ENCODE data around the gene SUGP1. TPM values are rescaled to one million over a fixed set of nuclear protein-coding genes. Genes with fewer than 3 reads are reported as not detected.

Gene SUGP1
- total and polyA plus RNA-seq, 2 donors from 2014 or later, result 34.7 to 53.1 TPM

- no peak for FAIRE-seq
- H3K4me3 ChIP-seq (ENCODE audit: low read length in 3 of 3), result no peak overlapping the region
- H3K36me3 ChIP-seq (ENCODE audit: control insufficient read depth in 2 of 3, insufficient read depth in 3 of 3, low read length in 3 of 3), result peaks cover 3 to 62% (median 41%) of the 10 kb centered on the region in 3 donors
- H3K27ac ChIP-seq (ENCODE audit: low read depth in 2 of 2, low read length in 2 of 2), result no peak overlapping the region
- no peaks in the 10 kb centered on the region for H3K9me3 ChIP-seq (ENCODE audit: control insufficient read depth in 2 of 3, insufficient read depth in 1 of 3, low read length in 3 of 3)
- no peak for TF ChIP-seq CTCF (IDR thresholded peaks at IDR 0.05; ENCODE audit: borderline replicate concordance, extremely low read depth, insufficient read depth)
- intact Hi-C loops (cut with DNase I), result no loop called here
- DNase-seq, result no peak
- H3K4me1 ChIP-seq (ENCODE audit: control insufficient read depth in 2 of 3, insufficient read depth in 2 of 3, low read depth in 1 of 3, low read length in 3 of 3), result no peaks in the 10 kb centered on the region
- H3K27me3 ChIP-seq (ENCODE audit: control insufficient read depth, insufficient read depth, low read length), result no peaks in the 10 kb centered on the region
- H3K9ac ChIP-seq (ENCODE audit: low read length in 3 of 3), result no peak overlapping the region
These were observed 25.7 kb upstream of the SUGP1 start for GRCh38 chr19:19345970-19346369.

GRCh38 chr19:19345232-19345631 is 24.9 kb upstream of the SUGP1 start:
- DNase-seq (no peak), FAIRE-seq (no peak)
- no peak overlapping the region for H3K27ac ChIP-seq (ENCODE audit: low read depth in 2 of 2, low read length in 2 of 2)
- no peak overlapping the region for H3K4me3 ChIP-seq (ENCODE audit: low read length in 3 of 3)
- no peak for TF ChIP-seq CTCF (IDR thresholded peaks at IDR 0.05; ENCODE audit: borderline replicate concordance, extremely low read depth, insufficient read depth)
- intact Hi-C loops (cut with DNase I), result no loop called here
- H3K27me3 ChIP-seq (ENCODE audit: control insufficient read depth, insufficient read depth, low read length), result no peaks in the 10 kb centered on the region
- H3K4me1 ChIP-seq (ENCODE audit: control insufficient read depth in 2 of 3, insufficient read depth in 2 of 3, low read depth in 1 of 3, low read length in 3 of 3), result no peaks in the 10 kb centered on the region
- H3K36me3 ChIP-seq (ENCODE audit: control insufficient read depth in 2 of 3, insufficient read depth in 3 of 3, low read length in 3 of 3), result peaks cover 3 to 62% (median 41%) of the 10 kb centered on the region in 3 donors
- no peaks in the 10 kb centered on the region for H3K9me3 ChIP-seq (ENCODE audit: control insufficient read depth in 2 of 3, insufficient read depth in 1 of 3, low read length in 3 of 3)
- H3K9ac ChIP-seq (ENCODE audit: low read length in 3 of 3), result no peak overlapping the region

- intact Hi-C loops (cut with DNase I), result no loop called here
- H3K27me3 ChIP-seq (ENCODE audit: control insufficient read depth, insufficient read depth, low read length), result no peaks in the 10 kb centered on the region
- no peak for DNase-seq
- FAIRE-seq, result no peak
- no peaks in the 10 kb centered on the region for H3K4me1 ChIP-seq (ENCODE audit: control insufficient read depth in 2 of 3, insufficient read depth in 2 of 3, low read depth in 1 of 3, low read length in 3 of 3)
- H3K9me3 ChIP-seq (ENCODE audit: control insufficient read depth in 2 of 3, insufficient read depth in 1 of 3, low read length in 3 of 3), result no peaks in the 10 kb centered on the region
- H3K4me3 ChIP-seq (ENCODE audit: low read length in 3 of 3), result no peak overlapping the region
- no peak overlapping the region for H3K9ac ChIP-seq (ENCODE audit: low read length in 3 of 3)
- peaks cover 3 to 60% (median 43%) of the 10 kb centered on the region in 3 donors for H3K36me3 ChIP-seq (ENCODE audit: control insufficient read depth in 2 of 3, insufficient read depth in 3 of 3, low read length in 3 of 3)
- H3K27ac ChIP-seq (ENCODE audit: low read depth in 2 of 2, low read length in 2 of 2), result no peak overlapping the region
- TF ChIP-seq CTCF (IDR thresholded peaks at IDR 0.05; ENCODE audit: borderline replicate concordance, extremely low read depth, insufficient read depth), result no peak
These were observed 23.5 kb upstream of the SUGP1 start for GRCh38 chr19:19343762-19344161.

- Histone ChIP-seq H3K27ac (ENCODE audit: low read depth in 2 of 2, low read length in 2 of 2) (no peak overlapping the region), H3K4me1 (ENCODE audit: control insufficient read depth in 2 of 3, insufficient read depth in 2 of 3, low read depth in 1 of 3, low read length in 3 of 3) (no peaks in the 10 kb centered on the region), H3K27me3 (ENCODE audit: control insufficient read depth, insufficient read depth, low read length) (no peaks in the 10 kb centered on the region), H3K36me3 (ENCODE audit: control insufficient read depth in 2 of 3, insufficient read depth in 3 of 3, low read length in 3 of 3) (peaks cover 3 to 63% (median 51%) of the 10 kb centered on the region in 3 donors), H3K9ac (ENCODE audit: low read length in 3 of 3) (no peak overlapping the region), H3K9me3 (ENCODE audit: control insufficient read depth in 2 of 3, insufficient read depth in 1 of 3, low read length in 3 of 3) (no peaks in the 10 kb centered on the region), H3K4me3 (ENCODE audit: low read length in 3 of 3) (no peak overlapping the region)
- intact Hi-C loops (cut with DNase I), result no loop called here
- TF ChIP-seq CTCF (IDR thresholded peaks at IDR 0.05; ENCODE audit: borderline replicate concordance, extremely low read depth, insufficient read depth), result no peak
- no peak for DNase-seq
- no peak for FAIRE-seq
These were observed 22.7 kb upstream of the SUGP1 start for GRCh38 chr19:19343016-19343362.

Data from kidney (tissue), 14 donors.